Stomach (tissue), 4 donors: ENCODE measurements around the gene RDH12.

Source experiments
- CTCF ChIP-seq, 7 experiments: fragments of 450-650 bp in 4 of 7; fragments of 200-600 bp in 3 of 7; sonication (generic) in 3 of 7; IDR thresholded peaks; one replicate each; pipeline ENCODE4 v1.5.1; 2016 to 2019; ENCODE audit warnings: antibody characterized with exemption in 7 of 7, control low read depth in 2 of 7, mild to moderate bottlenecking in 1 of 7
- EP300 ChIP-seq: sonication (generic); formaldehyde crosslinking; IDR thresholded peaks from one replicate; pipeline ENCODE4 v1.6.1; 2017; ENCODE audit warnings: antibody characterized with exemption

GRCh38 chr14:67746927-67747326, 45.2 kb downstream of the RDH12 start:
- TF ChIP-seq CTCF (IDR thresholded peaks at IDR 0.05) (no peak), EP300 (no peak)
